B cell (primary cell): Measurements from ENCODE around the gene PATE1. TPM values are rescaled to one million over a fixed set of nuclear protein-coding genes. Genes with fewer than 3 reads are reported as not detected.

Experiments used
- ATAC-seq: fragments of 200-7000 bp; cut with Tn5 transposase; one replicate; pipeline ENCODE4 v1.10.0; 2021; ENCODE audit warnings: low read depth, mild to moderate bottlenecking, moderate number of reproducible peaks, moderate library complexity
- CTCF ChIA-PET: fragments of 350-600 bp; sonication (Branson Sonifier 250); formaldehyde crosslinking; loops from one replicate; lab custom pipeline; 2021; ENCODE audit warnings: antibody characterized with exemption, inconsistent platforms; lab: Charles Lee
- POLR2A ChIA-PET: fragments of 350-600 bp; sonication (Branson Sonifier 250); formaldehyde crosslinking; loops from one replicate; lab custom pipeline; 2021; ENCODE audit warnings: antibody characterized with exemption; lab: Charles Lee
- DNase-seq: peaks from one replicate; pipeline ENCODE4 v3.0.0; 2013
- H2AFZ ChIP-seq: 2 replicates; pipeline ENCODE4 v1.6.1; 2012; ENCODE audit warnings: mild to moderate bottlenecking, low read depth, low read length; ENCODE audit not compliant: insufficient read depth, poor library complexity, severe bottlenecking
- H3K27ac ChIP-seq, 2 donors: 1 replicate in 1 of 2; 2 replicates in 1 of 2; pipeline ENCODE4 v1.5.1; 2012 to 2013; ENCODE audit warnings: low read length in 2 of 2, mild to moderate bottlenecking in 2 of 2, moderate library complexity in 1 of 2
- H3K27me3 ChIP-seq, 4 experiments: fragments of 200-600 bp in 1 of 4; sonication (generic) in 1 of 4; replicated peaks in 1 of 4; 1 replicate in 2 of 4; 2 replicates in 2 of 4; pipeline versions ENCODE4 v1.6.1 to v1.7.0; 2013 to 2016; ENCODE audit warnings: low read length in 3 of 4, mild to moderate bottlenecking in 2 of 4, mixed read lengths in 1 of 4, moderate library complexity in 1 of 4; ENCODE audit not compliant: insufficient read depth in 4 of 4, control insufficient read depth in 3 of 4; ENCODE audit errors: control extremely low read depth in 1 of 4
- H3K36me3 ChIP-seq, 2 experiments: replicated peaks in 1 of 2; 1 replicate in 1 of 2; 2 replicates in 1 of 2; pipeline versions ENCODE4 v1.6.1 to v1.7.1; 2013; ENCODE audit warnings: low read length in 1 of 2; ENCODE audit not compliant: insufficient read depth in 2 of 2, control insufficient read depth in 1 of 2; ENCODE audit errors: control extremely low read depth in 1 of 2, extremely low read depth in 1 of 2
- H3K4me1 ChIP-seq, 2 donors: fragments of 200-600 bp in 1 of 2; sonication (generic) in 1 of 2; 1 replicate in 1 of 2; 2 replicates in 1 of 2; pipeline versions ENCODE4 v1.5.1 to v1.6.1; 2013 to 2017; ENCODE audit warnings: low read length in 2 of 2; ENCODE audit not compliant: control insufficient read depth in 2 of 2, insufficient read depth in 2 of 2
- H3K4me2 ChIP-seq: replicated peaks from 2 replicates; pipeline ENCODE3; 2012; ENCODE audit warnings: mild to moderate bottlenecking, low read depth, low read length; ENCODE audit not compliant: poor library complexity, severe bottlenecking
- H3K4me3 ChIP-seq, 5 experiments: fragments of 200-600 bp in 1 of 5; sonication (generic) in 1 of 5; 1 replicate in 3 of 5; 2 replicates in 2 of 5; pipeline versions ENCODE4 v1.5.1 to v1.7.0; 2011 to 2016; ENCODE audit warnings: low read length in 4 of 5, mild to moderate bottlenecking in 4 of 5, low read depth in 2 of 5, control low read depth in 1 of 5, moderate library complexity in 1 of 5; ENCODE audit not compliant: insufficient read depth in 1 of 5; ENCODE audit errors: control extremely low read depth in 1 of 5, extremely low read depth in 1 of 5
- H3K79me2 ChIP-seq: fragments of 200-600 bp; sonication (generic); one replicate; pipeline ENCODE4 v1.6.0; 2016; ENCODE audit warnings: low read length; ENCODE audit not compliant: control insufficient read depth, insufficient read depth
- H3K9ac ChIP-seq: fragments of 200-600 bp; sonication (generic); 2 replicates; pipeline ENCODE4 v1.6.1; 2017; ENCODE audit warnings: mild to moderate bottlenecking, low read length, moderate library complexity
- H3K9me3 ChIP-seq, 3 donors: one replicate each; pipeline versions ENCODE4 v1.6.1 to v1.7.1; 2013; ENCODE audit warnings: low read length in 2 of 3; ENCODE audit not compliant: control insufficient read depth in 2 of 3, insufficient read depth in 1 of 3; ENCODE audit errors: control extremely low read depth in 1 of 3
- H4K20me1 ChIP-seq: 2 replicates; pipeline ENCODE4 v1.6.0; 2012; ENCODE audit warnings: mild to moderate bottlenecking, low read length; ENCODE audit not compliant: insufficient read depth, control insufficient read depth, poor library complexity, severe bottlenecking
- H3K27ac Mint-ChIP-seq: one replicate; pipeline ENCODE4 v1.8.0; 2021; ENCODE audit warnings: mixed read lengths
- H3K27me3 Mint-ChIP-seq: one replicate; pipeline ENCODE4 v1.8.0; 2021; ENCODE audit warnings: mixed read lengths
- H3K4me1 Mint-ChIP-seq: one replicate; pipeline ENCODE4 v1.8.0; 2021; ENCODE audit warnings: mixed read lengths
- H3K4me3 Mint-ChIP-seq: one replicate; pipeline ENCODE4 v1.8.0; 2021; ENCODE audit warnings: mixed read lengths
- H3K9me3 Mint-ChIP-seq: one replicate; pipeline ENCODE4 v1.8.0; 2022; ENCODE audit warnings: mixed read lengths; ENCODE audit not compliant: insufficient read depth
- CTCF ChIP-seq: fragments of 200-600 bp; IDR thresholded peaks from one replicate; pipeline ENCODE4 v1.8.0; 2022; ENCODE audit warnings: antibody characterized with exemption, mild to moderate bottlenecking
- EZH2 ChIP-seq: IDR thresholded peaks from 2 replicates; pipeline ENCODE4 v1.6.1; 2012; ENCODE audit warnings: borderline replicate concordance, low read depth, mild to moderate bottlenecking, moderate library complexity, low read length; ENCODE audit not compliant: insufficient read depth, poor library complexity, severe bottlenecking
- WGBS: methylation state at CpG from one replicate; pipeline ENCODE4 v1.1.5; 2013; ENCODE audit warnings: missing lambda C conversion rate; ENCODE audit not compliant: insufficient coverage; 5-methylcytosine and 5-hydroxymethylcytosine counted together
- intact Hi-C: fragments of 100-400 bp; cut with micrococcal nuclease; formaldehyde crosslinking; loops from one replicate; pipeline ENCODE4 v1.10.0; 2022
- polyA plus RNA-seq: library from polyadenylated mRNA; depleted of rRNA; stranded (reverse); fragments of >200 nt; gene quantifications from 2 replicates; pipeline ENCODE4 v1.2.3, GENCODE V29; 2012
- total RNA-seq, 2 donors: library from RNA; stranded (reverse); fragments of 120-200 nt in 1 of 2; gene quantifications; 1 replicate in 1 of 2; 2 replicates in 1 of 2; pipeline versions ENCODE4 v1.2.3 to v1.2.4, GENCODE V29; 2013 to 2022

The PATE1 gene
- total and polyA plus RNA-seq, 2 donors (not counting 1 experiment from before 2014, with no cell fraction given), result not detected

GRCh38 chr11:125743681-125744080, 2.4 kb upstream of the PATE1 start:
- Histone ChIP-seq H3K4me1 (no peaks in the 10 kb centered on the region), H3K9me3 (no peaks in the 10 kb centered on the region), H3K27me3 (peaks cover 0 to 11% (median 0%) of the 10 kb centered on the region in 4 experiments), H3K79me2 (no peaks in the 10 kb centered on the region), H3K36me3 (no peaks in the 10 kb centered on the region), H3K4me3 (no peak overlapping the region), H2AFZ (no peak overlapping the region), H3K27ac (no peak overlapping the region), H3K4me2 (no peak overlapping the region), H3K9ac (no peak overlapping the region), H4K20me1 (no peaks in the 10 kb centered on the region)
- H3K9me3 Mint-ChIP-seq, result no peaks in the 10 kb centered on the region
- WGBS, result no CpG with 5 or more reads among the region's 1 CpG
- no peaks in the 10 kb centered on the region for H3K4me1 Mint-ChIP-seq
- ChIA-PET CTCF (no interaction called here), POLR2A (no interaction called here)
- H3K27ac Mint-ChIP-seq, result no peak overlapping the region
- TF ChIP-seq CTCF (no peak), EZH2 (no peak)
- ATAC-seq (no peak), DNase-seq (no peak)
- intact Hi-C loops, result no loop called here
- H3K4me3 Mint-ChIP-seq, result no peak overlapping the region
- H3K27me3 Mint-ChIP-seq, result peaks cover 4% of the 10 kb centered on the region

GRCh38 chr11:125750629-125751028, 4.5 kb downstream of the PATE1 start:
- Histone ChIP-seq H3K36me3 (no peaks in the 10 kb centered on the region), H3K4me2 (no peak overlapping the region), H3K27me3 (peaks cover 0 to 11% (median 1%) of the 10 kb centered on the region in 4 experiments), H3K9ac (no peak overlapping the region), H4K20me1 (no peaks in the 10 kb centered on the region), H3K4me1 (no peaks in the 10 kb centered on the region), H3K79me2 (no peaks in the 10 kb centered on the region), H3K4me3 (no peak overlapping the region), H3K27ac (no peak overlapping the region), H2AFZ (no peak overlapping the region), H3K9me3 (no peaks in the 10 kb centered on the region)
- ATAC-seq, result no peak
- no peak for DNase-seq
- intact Hi-C loops, result no loop called here
- Mint-ChIP-seq H3K9me3 (no peaks in the 10 kb centered on the region), H3K4me3 (no peak overlapping the region), H3K4me1 (no peaks in the 10 kb centered on the region), H3K27ac (no peak overlapping the region), H3K27me3 (peaks cover 7% of the 10 kb centered on the region)
- POLR2A ChIA-PET, result no interaction called here
- TF ChIP-seq CTCF (no peak), EZH2 (no peak)
- no CpG with 5 or more reads among the region's 2 CpGs for WGBS
- CTCF ChIA-PET, result no interaction called here
